GM15510 (cell line): ENCODE data around the gene SMAD3.

ENCODE experiments used
- POLR2A ChIP-seq: IDR thresholded peaks from 3 replicates; pipeline ENCODE4 v1.6.1; 2011; ENCODE audit warnings: borderline replicate concordance; ENCODE audit not compliant: insufficient read length; ENCODE audit errors: extremely low read depth

The SMAD3 gene

GRCh38 chr15:67094001-67094826 is 28.8 kb downstream of the SMAD3 start:
- no peak for TF ChIP-seq POLR2A

GRCh38 chr15:67095912-67096311 is 30.5 kb downstream of the SMAD3 start:
- TF ChIP-seq POLR2A: no peak

DNA sequence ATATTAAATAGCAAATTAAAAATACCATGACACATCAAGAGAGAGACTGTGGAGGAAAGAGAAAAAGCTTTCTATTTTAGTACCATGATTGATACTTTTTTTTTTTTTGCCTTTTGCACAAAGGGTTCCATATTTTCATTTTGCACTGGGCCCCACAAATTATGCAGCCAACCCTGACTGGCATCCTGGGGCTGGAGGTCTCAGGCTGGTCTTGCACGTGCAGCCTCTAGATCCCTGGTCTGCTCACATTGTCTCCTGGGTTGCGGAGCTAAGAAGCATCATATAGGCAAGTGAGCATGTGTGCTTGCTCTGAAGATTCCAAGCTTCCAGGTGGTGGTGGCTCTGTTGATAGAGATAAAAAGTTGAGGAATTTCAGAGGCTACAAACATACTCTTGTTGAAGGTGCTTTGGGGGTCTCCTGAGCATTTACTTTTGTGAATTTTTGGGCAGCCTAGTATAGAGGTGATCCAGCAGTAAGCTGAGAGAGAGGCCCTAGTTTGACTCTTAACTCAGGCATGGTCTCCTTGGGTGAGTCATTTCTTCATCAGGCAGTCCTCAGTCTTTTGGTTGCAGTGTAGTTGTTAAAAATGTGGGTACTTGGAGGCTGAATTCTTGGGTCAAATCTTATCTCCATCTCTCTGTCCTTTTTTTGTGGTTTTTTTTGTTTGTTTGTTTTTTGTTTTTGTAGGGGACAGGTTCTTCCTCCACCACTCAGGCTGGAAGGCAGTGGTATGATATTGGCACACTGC is 31.3 kb downstream of the SMAD3 start:
- TF ChIP-seq POLR2A: no peak

DNA sequence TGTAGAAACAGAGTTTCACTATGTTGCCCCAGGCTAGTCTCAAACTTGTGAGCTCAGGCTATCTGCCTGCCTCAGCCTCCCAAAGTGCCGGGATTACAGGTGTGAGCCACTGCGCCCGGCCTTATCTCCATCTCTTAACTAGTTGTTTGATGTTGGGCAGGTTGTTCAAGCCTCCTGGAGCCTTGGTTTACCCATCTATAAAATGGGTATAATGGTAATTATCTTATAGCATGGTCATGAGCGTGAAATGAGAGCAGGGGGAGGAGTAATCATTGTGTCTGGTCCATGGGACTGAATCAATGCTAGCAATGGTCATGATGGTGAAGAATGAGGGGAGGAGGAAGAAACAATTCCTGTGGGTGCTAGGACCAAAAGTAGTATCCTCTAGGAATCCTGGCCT is 32.0 kb downstream of the SMAD3 start:
- no peak for TF ChIP-seq POLR2A

DNA sequence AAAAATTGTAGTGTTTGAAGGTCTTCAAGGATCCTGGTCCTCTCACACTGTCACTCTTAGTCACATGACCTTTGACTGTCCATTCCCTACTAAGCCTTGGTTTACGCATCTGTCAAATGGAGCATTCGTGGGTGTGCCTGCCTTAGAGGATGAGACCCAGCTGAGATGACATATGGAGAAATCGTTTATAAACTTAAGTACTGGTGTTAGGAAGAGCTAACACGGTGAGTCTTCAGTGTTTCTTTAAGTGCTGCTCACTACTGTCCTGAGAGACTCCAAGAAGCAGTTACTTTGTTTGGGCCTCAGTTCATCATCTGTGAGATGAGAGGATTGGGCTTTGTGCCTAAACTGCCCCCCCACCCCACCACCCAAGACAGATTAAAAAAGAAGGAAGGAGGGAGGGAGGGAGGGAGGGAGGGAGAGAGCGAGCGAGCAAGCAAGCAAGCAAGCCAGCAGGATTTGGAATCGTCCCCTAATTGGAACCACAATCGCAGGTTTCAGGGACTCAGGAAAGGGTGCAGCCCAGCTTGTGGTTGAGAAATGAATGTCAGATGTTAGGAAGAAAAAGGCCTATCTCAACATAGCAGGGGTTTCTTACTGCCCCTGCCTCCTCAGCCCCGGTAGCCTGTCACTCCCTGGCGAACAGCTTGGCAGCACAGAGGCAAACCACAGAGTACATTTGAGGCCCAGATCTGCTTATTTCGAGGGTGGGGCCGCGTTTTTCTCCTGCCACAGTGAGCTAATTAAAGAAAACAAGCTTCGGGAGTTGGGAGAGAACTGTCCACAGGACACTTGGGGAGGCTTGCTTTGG is 32.7 kb downstream of the SMAD3 start:
- TF ChIP-seq POLR2A: no peak

DNA sequence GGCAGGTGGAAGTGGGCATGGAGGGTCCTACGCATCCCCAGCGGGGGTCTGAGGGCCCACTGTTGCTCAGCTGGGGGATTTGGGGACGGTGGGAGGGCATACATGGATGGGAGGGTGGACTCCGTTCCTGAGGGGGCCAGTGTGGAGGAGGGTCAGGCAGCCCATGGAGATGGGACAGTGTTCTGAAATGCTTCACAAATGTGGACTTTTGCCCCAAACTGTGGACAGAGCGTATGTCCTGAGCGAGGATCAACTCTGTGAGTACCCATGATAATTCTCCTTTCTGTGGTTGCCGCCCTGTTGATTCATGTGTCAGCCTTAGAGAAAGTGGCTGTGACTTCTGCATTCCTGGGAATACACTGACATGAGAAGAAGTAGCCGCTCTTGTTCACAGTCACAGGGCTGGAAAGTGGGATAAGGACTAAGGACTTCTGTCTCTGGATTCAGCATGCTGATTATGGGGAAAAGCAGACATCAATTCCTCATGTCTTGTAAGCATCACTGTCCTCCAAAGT is 33.4 kb downstream of the SMAD3 start:
- no peak for TF ChIP-seq POLR2A

DNA sequence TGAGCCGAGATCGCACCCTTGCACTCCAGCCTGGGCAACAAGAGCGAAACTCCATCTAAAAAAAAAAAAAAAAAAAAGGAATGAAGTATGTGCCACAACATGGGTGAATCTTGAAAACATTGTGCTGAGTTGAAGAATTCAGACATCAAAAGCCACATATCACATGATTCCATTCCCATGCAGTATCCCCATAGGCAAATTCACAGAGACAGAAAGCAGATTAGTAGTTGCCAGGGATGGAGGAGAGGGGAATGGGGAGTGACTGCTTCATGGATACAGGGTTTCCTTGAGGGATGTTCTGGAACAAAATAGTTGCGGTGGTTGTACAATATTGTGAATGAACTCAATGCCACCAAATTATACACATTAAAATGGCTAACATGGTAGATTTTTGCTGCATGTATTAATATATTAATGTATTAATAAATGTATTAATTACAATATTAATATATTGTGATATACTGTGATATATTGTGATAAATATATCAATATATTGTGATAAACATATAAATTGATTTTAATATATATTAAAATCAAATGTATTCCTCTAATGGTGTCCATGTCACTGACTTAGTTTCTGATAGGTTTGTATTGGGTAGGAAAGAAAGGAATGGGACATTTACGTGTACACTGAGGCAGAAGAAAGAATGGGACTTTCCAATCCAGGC is 34.9 kb downstream of the SMAD3 start:
- no peak for TF ChIP-seq POLR2A

DNA sequence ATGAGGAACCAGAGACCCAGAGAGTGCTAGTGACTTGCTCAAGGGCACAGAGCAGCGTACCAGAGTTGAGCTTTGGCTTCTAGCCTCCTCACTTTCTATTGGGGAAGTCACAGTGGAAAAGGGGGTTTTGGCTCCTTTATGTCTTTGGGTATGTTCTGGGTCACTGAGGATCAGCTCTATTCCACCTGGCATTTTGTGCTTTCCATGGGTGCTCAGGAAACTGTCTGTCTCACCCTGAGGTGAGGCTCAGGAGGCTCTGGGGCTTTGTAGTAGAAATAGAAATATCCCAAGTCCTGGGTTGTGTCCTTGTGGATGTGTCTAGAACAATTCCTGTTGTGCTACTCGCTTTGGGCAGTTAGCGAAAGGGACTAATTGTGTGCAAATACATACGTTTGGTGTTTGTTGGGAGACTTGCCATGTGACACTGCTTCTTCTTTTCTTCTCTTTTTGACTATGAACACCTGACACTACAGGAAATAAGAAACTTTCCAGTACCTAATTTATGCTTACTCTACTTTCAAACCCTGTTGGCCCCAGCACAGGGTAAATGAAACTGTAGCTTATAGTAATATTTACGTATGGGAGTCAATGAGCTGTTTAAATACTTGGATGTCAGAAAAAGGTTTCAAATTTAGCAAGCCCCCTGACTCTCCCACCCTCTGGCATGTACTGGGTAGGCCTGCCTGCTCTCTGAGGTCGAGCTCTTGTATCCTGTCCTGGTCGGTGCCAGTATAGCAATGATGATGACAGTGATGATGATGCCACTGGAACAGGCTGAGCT is 35.6 kb downstream of the SMAD3 start:
- peak; percentile 10 for TF ChIP-seq POLR2A

- no peak for TF ChIP-seq POLR2A
Observed at GRCh38 chr15:67101911-67102598, 36.7 kb downstream of the SMAD3 start.

DNA sequence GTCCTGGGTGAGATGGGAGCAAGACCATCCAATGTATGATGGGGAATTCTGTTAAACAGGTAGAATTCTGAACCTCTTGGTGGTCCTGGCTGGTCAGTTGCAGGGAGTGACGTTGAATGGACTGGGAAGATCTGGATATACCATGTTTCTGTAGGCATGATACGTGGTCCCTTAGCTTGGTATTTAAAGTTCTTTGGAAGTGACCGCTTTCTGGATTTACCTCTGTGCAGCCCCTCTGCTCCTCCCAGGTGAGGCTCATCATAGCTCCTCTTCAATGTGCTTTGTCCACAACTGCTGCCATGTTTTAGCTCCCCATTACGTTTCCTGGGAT is 37.2 kb downstream of the SMAD3 start:
- TF ChIP-seq POLR2A: no peak

DNA sequence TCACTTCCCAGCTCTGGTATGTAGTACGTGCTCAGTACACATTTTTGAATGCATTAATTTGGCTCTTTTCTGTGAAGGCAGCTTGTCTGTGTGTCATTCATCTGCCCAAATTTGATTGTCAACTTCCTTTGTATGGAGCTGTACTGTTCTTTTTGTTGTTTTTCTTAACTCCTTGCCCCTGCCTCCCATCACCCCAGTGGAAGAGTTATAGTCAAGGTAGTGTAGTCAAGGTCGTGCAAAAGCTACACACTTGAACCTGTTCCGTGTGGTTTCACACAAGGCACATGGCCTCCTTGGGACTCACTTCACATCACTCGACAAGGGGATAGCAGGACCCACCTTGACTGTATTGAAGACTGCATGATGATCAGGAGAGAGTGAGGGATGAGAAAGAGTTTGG is 37.6 kb downstream of the SMAD3 start:
- no peak for TF ChIP-seq POLR2A

- TF ChIP-seq POLR2A: no peak
Observed at GRCh38 chr15:67103432-67103831, 38.0 kb downstream of the SMAD3 start.

DNA sequence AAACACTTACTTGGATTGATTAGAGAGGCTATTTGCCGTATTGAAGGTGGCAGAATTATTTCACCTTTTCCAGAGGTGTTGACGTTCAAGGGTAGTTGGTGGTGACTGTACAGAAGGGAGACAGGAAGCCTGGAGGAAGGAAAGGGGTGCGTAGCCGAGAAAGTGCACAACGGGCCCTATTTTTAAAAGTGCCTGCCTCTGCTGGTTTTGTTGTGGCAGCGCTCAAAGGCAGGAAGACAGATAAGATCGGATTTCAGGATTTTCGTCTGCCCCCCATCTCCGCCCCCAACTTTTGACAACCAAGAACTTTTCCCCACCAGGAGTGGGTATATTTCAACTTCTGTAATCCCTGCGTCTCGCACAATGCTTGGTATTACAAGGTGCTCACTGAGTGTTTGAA is 38.5 kb downstream of the SMAD3 start:
- TF ChIP-seq POLR2A: no peak
